GM19099 (cell line): ENCODE measurements around the gene ATP2A3.

Source experiments
- POLR2A ChIP-seq: IDR thresholded peaks from 3 replicates; pipeline ENCODE4 v1.6.1; 2011; ENCODE audit warnings: low read depth; ENCODE audit not compliant: insufficient read length; ENCODE audit errors: extremely low read depth

Gene ATP2A3

DNA sequence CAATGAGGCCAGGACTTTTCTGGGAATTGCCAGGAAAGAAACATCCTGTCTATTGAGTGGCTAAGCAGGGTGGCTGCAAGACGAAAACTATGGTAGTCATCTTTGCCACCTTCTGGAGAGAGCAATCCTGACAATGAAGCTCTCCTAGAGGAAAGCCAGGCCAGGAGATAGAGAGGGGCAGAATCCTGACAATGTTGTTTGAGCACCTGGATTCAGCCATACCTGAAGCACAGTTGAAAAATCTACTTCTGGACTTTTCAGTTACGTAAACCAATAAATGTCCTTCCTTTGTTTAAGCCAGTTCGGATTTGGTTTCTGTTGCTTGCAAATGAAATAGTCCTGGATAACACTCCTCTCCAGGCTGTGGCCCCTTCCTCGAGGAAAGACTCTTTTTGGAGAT, 57.4 kb downstream of the ATP2A3 start:
- no peak for TF ChIP-seq POLR2A

DNA sequence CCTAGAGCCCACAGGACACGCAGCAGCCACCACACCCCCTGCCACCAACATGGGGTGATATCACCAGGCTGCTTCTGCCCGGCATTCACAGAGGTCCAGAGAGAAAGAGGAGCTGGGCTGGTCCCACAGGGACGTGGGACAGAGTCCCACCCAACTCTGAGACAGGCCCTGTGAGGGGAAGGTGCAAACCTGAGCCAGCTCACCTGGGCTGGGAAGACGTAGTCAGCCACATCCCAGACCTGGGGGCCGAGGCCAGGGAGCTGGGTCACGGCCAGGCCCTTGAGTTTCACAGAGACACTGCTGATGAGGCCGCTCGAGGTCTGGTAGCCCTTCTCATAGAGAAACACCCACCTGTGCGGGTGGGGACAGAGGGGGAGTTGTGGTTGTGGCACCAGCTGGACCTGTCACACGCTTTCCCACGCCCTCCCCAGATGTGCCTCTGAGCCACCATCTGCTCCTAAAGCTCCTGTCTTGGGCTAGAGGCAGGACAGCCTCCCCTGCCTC, 59.2 kb downstream of the ATP2A3 start:
- TF ChIP-seq POLR2A: no peak

DNA sequence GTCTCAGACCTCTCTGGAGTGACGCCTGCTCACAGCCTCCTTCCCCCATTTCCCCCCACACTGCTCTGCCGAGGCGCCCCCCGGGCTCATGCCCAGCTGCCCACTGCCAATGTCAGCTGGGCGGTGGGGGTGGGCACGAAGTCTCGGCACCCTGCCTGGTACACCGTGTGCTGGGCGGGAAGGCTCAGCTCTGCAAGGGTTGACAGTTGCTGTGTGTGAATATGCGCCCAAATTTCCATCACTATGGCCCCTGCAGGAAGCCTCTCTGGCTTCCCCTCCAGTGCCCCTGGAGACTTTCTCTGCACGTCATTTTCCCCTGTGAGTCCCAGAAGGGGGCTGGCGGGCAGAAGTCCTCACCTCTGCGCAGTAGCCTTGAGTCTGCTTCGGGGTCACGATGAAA, 59.7 kb downstream of the ATP2A3 start:
- TF ChIP-seq POLR2A: no peak

DNA sequence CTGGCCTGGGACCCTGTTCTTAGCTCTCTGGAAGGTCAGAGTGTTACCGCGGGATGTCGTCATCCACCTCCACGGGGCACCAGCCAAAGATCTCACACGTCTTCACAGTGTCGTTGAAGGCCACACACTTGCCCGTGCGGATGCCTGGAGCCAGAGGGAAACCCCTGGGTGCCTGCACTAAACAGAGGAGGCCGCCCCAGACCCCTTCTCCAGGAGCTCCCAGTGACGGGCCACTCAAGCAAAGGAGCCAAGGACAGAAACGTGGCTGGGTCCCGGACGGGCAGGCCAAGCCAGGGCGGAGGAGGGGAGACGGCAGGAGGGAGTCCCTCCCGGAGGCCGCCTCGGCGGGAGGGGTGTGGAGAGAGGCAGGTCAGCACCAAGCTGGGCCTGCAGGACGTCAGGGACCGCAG, 60.4 kb downstream of the ATP2A3 start:
- no peak for TF ChIP-seq POLR2A

DNA sequence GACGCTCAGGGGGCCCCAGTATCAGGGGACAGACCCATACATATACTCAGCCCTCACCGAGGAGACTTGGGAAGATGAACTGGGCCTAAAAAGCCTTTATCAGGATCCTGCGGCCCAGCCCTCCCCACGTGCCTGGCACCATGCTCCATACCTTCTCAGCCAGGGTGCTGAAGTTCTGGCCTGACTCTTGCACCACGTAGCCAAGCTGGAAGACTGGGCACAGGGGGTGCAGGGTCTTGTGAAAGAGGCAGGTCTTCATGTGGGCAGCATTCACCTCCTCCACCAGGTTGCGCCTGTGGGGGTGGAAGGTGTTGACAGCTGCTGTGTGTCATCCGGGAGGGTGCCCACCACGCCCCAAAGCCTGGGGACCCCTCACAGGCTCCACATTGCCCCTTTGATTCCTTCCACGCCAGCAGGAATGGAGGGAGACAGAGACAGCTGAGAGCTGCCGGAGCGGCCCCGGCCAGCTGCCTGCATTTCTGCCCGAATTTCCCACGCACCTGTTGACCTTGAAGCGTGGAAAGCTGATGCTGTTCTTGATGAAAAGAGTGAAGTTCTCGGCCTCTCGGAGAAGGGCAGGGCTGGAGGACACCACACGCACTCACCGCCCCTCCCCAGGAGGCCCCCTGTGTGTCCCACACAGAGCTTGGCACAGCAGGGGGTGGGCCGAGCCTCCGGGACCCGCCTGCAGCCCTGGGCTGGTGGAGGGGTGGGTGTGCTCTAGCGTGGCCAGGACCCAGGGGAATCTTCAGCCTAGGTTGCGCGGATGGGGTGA, 61.0 kb downstream of the ATP2A3 start:
- TF ChIP-seq POLR2A: no peak

DNA sequence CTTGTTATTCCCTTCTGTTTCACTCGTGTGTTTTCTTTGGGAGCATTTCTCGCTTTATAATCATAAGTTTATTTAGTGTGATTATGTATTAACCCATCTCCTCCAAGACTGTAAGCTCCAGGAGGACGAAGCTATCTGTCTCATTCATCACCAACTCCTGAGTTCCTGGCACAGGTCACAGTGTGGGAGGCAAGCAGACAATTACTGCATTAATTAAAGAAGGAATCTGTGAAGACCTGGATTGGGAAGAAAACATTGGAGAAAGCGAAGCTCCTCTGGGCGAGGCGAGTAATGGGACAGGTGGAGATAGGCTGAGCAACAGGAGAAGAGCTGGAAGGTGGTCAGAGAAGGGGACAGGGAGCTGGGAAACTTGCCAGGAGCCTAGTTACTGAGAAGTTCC, 63.6 kb downstream of the ATP2A3 start:
- no peak for TF ChIP-seq POLR2A

DNA sequence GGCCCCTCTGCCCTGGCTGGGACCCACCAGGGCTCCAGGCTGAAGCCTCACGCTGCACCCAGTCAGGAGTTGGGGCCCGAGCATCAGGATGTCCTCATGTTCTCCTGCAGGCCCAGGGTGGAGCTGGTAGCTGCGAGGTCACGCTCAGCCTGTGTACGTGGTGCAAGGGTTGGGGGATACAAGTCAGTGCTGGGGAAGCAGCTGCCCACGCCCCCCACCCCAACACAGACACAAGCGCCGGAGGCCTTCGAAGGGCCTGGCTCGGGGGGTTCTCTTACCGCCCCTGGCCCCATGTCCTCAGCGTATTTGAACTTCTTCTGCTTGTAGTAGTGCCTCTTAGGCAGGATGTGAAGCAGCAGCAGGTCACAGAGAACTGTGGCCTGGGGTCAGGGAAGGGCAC, 66.5 kb downstream of the ATP2A3 start:
- no peak for TF ChIP-seq POLR2A

DNA sequence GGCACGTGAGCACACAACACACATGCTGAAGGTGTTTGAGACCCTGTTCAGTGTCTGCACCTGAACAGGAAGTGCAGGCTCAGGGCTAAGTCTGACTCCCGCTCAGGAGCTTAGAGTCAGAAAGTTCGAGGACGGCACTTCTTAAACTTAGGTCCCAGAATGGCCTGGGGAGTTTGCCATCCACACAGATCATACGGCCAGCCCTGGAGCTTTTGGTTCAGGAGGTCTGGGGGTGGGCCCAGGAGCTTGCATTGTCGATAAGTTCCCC, 67.3 kb downstream of the ATP2A3 start:
- TF ChIP-seq POLR2A: no peak

DNA sequence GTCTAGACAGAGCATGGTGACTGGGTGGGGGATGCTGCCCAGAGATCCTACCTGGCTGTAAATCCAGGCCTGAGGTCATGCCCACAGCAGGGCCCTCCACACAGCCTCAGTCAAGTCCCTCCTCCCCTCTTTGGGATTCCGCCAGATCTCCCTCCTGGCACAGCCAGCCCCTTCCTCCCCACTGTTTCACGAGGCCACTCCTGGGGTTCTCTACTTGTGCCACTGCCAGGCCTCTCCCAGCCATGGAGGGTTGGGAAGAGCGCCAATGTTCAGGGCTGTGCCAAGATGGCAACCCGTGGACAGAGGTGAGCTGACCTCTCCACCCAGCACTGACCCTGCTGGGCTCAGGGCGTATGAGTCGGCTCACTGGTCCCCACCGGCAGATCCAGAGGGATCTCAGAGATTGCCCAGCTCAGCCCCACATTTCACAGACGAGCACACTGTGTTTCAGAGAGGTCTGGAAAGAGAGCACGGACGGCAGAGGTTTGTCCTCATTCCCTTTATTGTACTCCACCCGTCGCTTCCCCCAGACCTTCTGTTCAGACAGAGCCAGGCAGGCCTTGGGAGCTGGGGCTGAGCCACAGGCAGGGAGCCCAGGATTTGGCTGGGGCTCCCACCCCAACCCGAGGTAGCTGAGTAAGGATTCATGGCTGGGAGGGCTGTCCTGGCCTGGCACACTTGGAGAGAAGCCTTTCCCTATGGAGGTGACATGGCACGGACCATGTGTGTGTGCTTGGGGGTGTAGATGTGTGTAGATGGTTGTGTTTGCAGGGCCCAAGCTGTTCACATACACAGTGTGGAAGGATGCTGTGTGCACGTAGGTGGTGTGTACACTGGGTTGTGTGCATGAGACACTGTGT, 67.9 kb downstream of the ATP2A3 start:
- TF ChIP-seq POLR2A: no peak

DNA sequence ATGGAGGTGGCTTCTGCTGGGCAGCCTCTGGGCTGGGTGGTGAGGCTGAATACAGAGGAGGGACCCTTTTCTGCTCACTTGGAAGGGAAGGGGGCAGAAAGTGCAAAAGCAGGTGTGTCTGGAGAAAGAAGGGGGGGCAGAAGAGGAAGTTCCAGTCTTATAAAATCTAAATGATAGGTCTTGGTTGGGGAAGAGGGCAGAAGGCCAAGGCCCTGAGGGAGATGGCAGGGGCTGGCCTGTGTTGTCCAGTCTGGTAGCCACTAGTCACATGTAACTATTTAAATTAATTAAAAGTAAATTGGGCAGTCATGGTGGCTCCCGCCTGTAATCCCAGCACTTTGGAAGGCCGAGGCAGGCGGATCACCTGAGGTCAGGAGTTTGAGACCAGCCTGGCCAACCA, 68.9 kb downstream of the ATP2A3 start:
- no peak for TF ChIP-seq POLR2A

DNA sequence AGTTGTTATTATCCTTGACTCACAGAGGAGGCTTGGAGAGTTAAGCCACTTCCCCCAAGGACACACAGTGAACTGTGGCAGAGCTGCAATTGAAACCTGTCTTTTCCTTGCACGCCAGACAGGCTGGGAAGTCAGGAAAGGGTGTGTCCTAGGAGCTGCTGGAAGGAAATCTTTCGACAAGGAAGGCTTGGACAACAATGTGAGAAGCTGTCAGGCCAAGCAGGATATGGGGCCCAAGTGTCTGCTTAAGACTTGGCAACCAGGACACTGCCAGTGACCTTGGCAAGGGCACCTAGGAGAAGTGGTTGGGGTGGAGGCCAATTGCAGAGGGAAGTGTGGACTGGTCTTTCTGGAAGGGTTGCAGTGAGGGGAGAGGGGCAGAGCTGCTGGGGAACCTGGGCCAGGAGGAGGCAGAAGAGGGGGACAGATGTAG, 69.3 kb downstream of the ATP2A3 start:
- no peak for TF ChIP-seq POLR2A

DNA sequence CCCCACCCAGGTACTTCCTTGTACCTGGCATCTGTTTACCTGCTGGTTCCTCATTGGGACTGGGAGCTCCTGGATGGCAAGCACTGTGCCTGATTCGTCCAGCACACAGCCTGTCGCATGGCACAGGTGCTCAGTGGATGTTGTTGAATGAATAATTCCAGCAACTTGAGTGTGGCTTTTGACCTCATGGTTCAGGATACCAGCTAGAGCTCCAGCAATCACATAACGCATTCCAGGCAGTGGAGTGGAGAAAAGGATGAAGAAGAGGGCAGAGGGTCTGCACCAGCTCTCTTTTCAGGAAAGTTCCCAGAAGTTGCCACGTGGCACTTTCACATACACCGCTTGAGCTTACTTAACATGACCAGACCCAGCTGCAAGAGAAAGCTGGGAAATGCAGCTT, 70.0 kb downstream of the ATP2A3 start:
- no peak for TF ChIP-seq POLR2A

DNA sequence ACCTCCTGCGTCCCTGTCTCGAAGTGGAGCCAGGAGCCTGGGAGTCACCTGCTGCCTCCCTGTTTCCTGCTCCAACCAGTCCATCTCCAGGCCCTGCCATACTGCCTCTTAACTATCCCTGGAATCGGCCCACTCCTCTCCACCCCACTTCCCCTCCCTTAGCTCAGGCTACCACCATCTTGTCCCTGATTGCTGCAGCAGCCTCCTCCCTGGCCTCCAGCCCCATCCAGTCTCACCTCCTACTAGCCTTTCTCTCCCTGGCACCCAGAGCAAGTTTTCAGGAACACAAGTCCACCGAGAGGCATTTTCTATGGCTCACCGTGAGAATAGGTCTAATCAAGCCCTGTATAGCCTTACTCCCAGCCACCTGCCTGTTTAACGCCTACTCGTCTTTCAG, 70.5 kb downstream of the ATP2A3 start:
- TF ChIP-seq POLR2A: no peak

DNA sequence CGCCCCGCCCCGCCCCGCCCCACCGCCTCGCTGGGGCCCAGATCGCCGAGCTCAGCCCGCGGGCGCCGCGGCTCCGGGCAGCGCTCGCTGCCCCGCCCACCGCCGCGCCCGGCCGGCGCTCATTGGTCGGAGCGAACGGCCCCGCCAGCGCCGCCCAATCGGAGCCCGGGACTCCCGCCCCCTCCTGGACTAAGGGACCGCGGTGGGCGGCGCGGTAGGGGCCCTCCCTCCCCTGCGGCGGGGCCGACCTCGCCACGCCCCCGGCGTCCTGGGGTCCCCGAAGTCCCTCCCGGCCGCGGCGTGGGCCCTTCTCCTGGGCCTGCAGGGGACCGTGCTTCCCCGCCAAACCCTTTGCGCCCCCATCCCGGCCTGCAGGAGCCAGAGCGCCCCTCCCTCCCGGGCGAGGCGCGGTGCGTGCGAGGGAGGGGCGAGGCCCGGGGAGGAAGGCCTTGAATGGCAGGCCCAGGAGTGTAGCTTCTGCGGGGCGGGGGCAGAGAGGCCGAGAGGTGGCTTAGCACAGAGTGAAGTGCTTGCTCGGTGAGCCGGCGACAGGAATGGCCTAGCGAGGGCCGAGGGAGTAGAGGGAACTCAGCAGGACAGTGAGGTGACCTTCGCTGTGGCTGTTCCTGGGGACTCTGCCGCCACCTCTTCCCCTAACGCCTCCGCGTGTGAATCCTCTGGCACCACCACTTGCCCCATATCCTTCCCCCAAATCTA, 71.1 kb downstream of the ATP2A3 start, which contains the start of gene CAMKK1:
Gene CAMKK1 (minus strand): TSS at position 51 of the 717 bp plus-strand sequence. CDS start 7,366 bp downstream, outside the sequence.
- TF ChIP-seq POLR2A: peak; percentile 34
